Neural cell (in vitro differentiated cells): Measurements from ENCODE around the gene BRD3. TPM values are rescaled to one million over a fixed set of nuclear protein-coding genes. Genes with fewer than 3 reads are reported as not detected.

Source experiments
- H2AFZ ChIP-seq: fragments of 200-600, 300-800 bp; sonication (generic), shearing (Covaris generic); 2 replicates; pipeline ENCODE4 v1.6.0; 2014; ENCODE audit warnings: low read depth, mild to moderate bottlenecking, antibody characterized with exemption, low read length, moderate library complexity
- H3F3A ChIP-seq: fragments of 200-600 bp; shearing (Covaris generic); 2 replicates; pipeline ENCODE4 v1.6.1; 2016; ENCODE audit warnings: mild to moderate bottlenecking, moderate library complexity, mixed read lengths, antibody characterized with exemption, low read length; ENCODE audit not compliant: insufficient read depth, poor library complexity, severe bottlenecking
- H3K27ac ChIP-seq: fragments of 200-600, 300-800 bp; sonication (generic), shearing (Covaris generic); 2 replicates; pipeline ENCODE4 v1.5.1; 2014; ENCODE audit warnings: mild to moderate bottlenecking, low read length, moderate library complexity
- H3K27me3 ChIP-seq: fragments of 300-800, 200-600 bp; sonication (generic), shearing (Covaris generic); 2 replicates; pipeline ENCODE4 v1.6.0; 2014; ENCODE audit warnings: mild to moderate bottlenecking, low read depth, low read length, moderate library complexity; ENCODE audit not compliant: insufficient read depth
- H3K36me3 ChIP-seq: fragments of 300-800, 200-600 bp; sonication (generic), shearing (Covaris generic); 2 replicates; pipeline ENCODE4 v1.5.1; 2014; ENCODE audit warnings: mild to moderate bottlenecking, antibody characterized with exemption, low read length, moderate library complexity; ENCODE audit not compliant: insufficient read depth
- H3K4me2 ChIP-seq: fragments of 300-800, 200-600 bp; sonication (generic), shearing (Covaris generic); 2 replicates; pipeline ENCODE4 v1.6.0; 2014; ENCODE audit warnings: mild to moderate bottlenecking, low read length
- H3K4me3 ChIP-seq: fragments of 300-800, 200-600 bp; sonication (generic), shearing (Covaris generic); 2 replicates; pipeline ENCODE4 v1.5.1; 2014; ENCODE audit warnings: mild to moderate bottlenecking, low read length, moderate library complexity
- H3K79me2 ChIP-seq: fragments of 200-600 bp; shearing (Covaris generic); replicated peaks from 2 replicates; pipeline ENCODE4 v1.6.0; 2014; ENCODE audit warnings: mild to moderate bottlenecking, low read length, moderate library complexity; ENCODE audit not compliant: insufficient read depth
- H3K9ac ChIP-seq: fragments of 300-800, 200-600 bp; sonication (generic), shearing (Covaris generic); 2 replicates; pipeline ENCODE4 v1.6.1; 2016; ENCODE audit warnings: mild to moderate bottlenecking, low read length, mixed read lengths
- H3K9me2 ChIP-seq: fragments of 200-600 bp; shearing (Covaris generic); 2 replicates; pipeline ENCODE4 v1.6.1; 2016; ENCODE audit warnings: mild to moderate bottlenecking, low read length, mixed read lengths; ENCODE audit not compliant: insufficient read depth
- H3K9me3 ChIP-seq: fragments of 200-600, 300-800 bp; sonication (generic), shearing (Covaris generic); 2 replicates; pipeline ENCODE4 v1.6.1; 2016; ENCODE audit warnings: mild to moderate bottlenecking, mixed run types, low read length, moderate library complexity, mixed read lengths
- H4K20me1 ChIP-seq: fragments of 200-600 bp; shearing (Covaris generic); 2 replicates; pipeline ENCODE4 v1.6.1; 2016; ENCODE audit warnings: mild to moderate bottlenecking, mixed run types; ENCODE audit not compliant: insufficient read depth
- CTCF ChIP-seq: fragments of 450-650 bp; IDR thresholded peaks from 2 replicates; pipeline ENCODE4 v1.5.1; 2014; ENCODE audit warnings: antibody characterized with exemption, mild to moderate bottlenecking, moderate library complexity; ENCODE audit not compliant: poor library complexity, severe bottlenecking
- EP300 ChIP-seq: fragments of 450-650 bp; conservative IDR thresholded peaks from 2 replicates; pipeline ENCODE4 v1.6.1; 2014; ENCODE audit warnings: antibody characterized with exemption, mild to moderate bottlenecking, moderate library complexity; ENCODE audit not compliant: poor library complexity, severe bottlenecking
- EZH2 ChIP-seq: fragments of 200-600, 300-800 bp; shearing (Covaris generic), sonication (generic); IDR thresholded peaks from 2 replicates; pipeline ENCODE4 v1.6.1; 2014; ENCODE audit warnings: antibody characterized with exemption, low read length, borderline replicate concordance, mild to moderate bottlenecking; ENCODE audit not compliant: insufficient read depth, poor library complexity, severe bottlenecking
- MXI1 ChIP-seq: fragments of 450-650 bp; conservative IDR thresholded peaks from 2 replicates; pipeline ENCODE4 v1.6.1; 2014; ENCODE audit warnings: antibody characterized with exemption, mild to moderate bottlenecking; ENCODE audit not compliant: poor library complexity, severe bottlenecking
- POLR2AphosphoS5 ChIP-seq: IDR thresholded peaks from 2 replicates; pipeline ENCODE4 v1.6.1; 2012
- RAD21 ChIP-seq: fragments of 450-650 bp; conservative IDR thresholded peaks from 2 replicates; pipeline ENCODE4 v1.6.1; 2014; ENCODE audit warnings: antibody characterized with exemption, mild to moderate bottlenecking, moderate library complexity
- REST ChIP-seq: IDR thresholded peaks from 2 replicates; pipeline ENCODE4 v1.6.1; 2012; ENCODE audit warnings: borderline replicate concordance
- SMC3 ChIP-seq: fragments of 450-650 bp; conservative IDR thresholded peaks from 2 replicates; pipeline ENCODE4 v1.6.1; 2014; ENCODE audit warnings: antibody characterized with exemption, mild to moderate bottlenecking, moderate library complexity; ENCODE audit not compliant: poor library complexity
- TAF1 ChIP-seq: IDR thresholded peaks from 2 replicates; pipeline ENCODE4 v1.6.1; 2012; ENCODE audit warnings: low read depth
- polyA plus RNA-seq: library from polyadenylated mRNA; depleted of rRNA; stranded (reverse); fragments of >200 nt; gene quantifications from 2 replicates; pipeline ENCODE4 v1.2.3, GENCODE V29; 2014

Gene BRD3
- polyA plus RNA-seq, 1 donor from 2014 or later, result 17.6 TPM

- no peaks in the 10 kb centered on the region for H3F3A ChIP-seq
- H3K9ac ChIP-seq, result no peak overlapping the region
- H3K27me3 ChIP-seq, result no peaks in the 10 kb centered on the region
- no peaks in the 10 kb centered on the region for H3K9me2 ChIP-seq
- H4K20me1 ChIP-seq, result peaks cover 98% of the 10 kb centered on the region
- no peak overlapping the region for H3K4me2 ChIP-seq
- no peak overlapping the region for H3K4me3 ChIP-seq
- no peaks in the 10 kb centered on the region for H3K36me3 ChIP-seq
- no peak overlapping the region for H2AFZ ChIP-seq
- peaks cover 88% of the 10 kb centered on the region for H3K79me2 ChIP-seq
- TF ChIP-seq CTCF, result no peak
- no peak for TF ChIP-seq REST
- no peak for TF ChIP-seq EZH2
- no peak for TF ChIP-seq EP300
- no peak for TF ChIP-seq MXI1
- no peak for TF ChIP-seq POLR2AphosphoS5
- TF ChIP-seq TAF1, result no peak
- TF ChIP-seq RAD21, result no peak
- TF ChIP-seq SMC3, result no peak
- H3K27ac ChIP-seq, result no peak overlapping the region
- no peaks in the 10 kb centered on the region for H3K9me3 ChIP-seq
Measured at GRCh38 chr9:134057751-134058701, 9.8 kb downstream of the BRD3 start.

GRCh38 chr9:134057307-134057657, 10.5 kb downstream of the BRD3 start:
- Histone ChIP-seq H3K36me3 (no peaks in the 10 kb centered on the region), H3K27ac (no peak overlapping the region), H3K9me2 (no peaks in the 10 kb centered on the region), H3K4me2 (no peak overlapping the region), H2AFZ (no peak overlapping the region), H3K9me3 (no peaks in the 10 kb centered on the region), H3F3A (no peaks in the 10 kb centered on the region), H3K27me3 (no peaks in the 10 kb centered on the region), H3K4me3 (no peak overlapping the region), H3K79me2 (peaks cover 81% of the 10 kb centered on the region), H4K20me1 (peaks cover 95% of the 10 kb centered on the region), H3K9ac (no peak overlapping the region)
- TF ChIP-seq EZH2, result no peak
- TF ChIP-seq REST, result no peak
- TF ChIP-seq TAF1, result no peak
- no peak for TF ChIP-seq RAD21
- TF ChIP-seq POLR2AphosphoS5, result no peak
- no peak for TF ChIP-seq EP300
- TF ChIP-seq SMC3, result no peak
- no peak for TF ChIP-seq CTCF
- no peak for TF ChIP-seq MXI1
